OCI-M2 (cell line): Measurements from ENCODE around the gene C16orf96.

ENCODE experiments used
- DNase-seq: peaks from one replicate; lab custom pipeline; 2025; ENCODE audit not compliant: unreplicated experiment; lab: John Stamatoyannopoulos, UW

C16orf96 gene

DNA sequence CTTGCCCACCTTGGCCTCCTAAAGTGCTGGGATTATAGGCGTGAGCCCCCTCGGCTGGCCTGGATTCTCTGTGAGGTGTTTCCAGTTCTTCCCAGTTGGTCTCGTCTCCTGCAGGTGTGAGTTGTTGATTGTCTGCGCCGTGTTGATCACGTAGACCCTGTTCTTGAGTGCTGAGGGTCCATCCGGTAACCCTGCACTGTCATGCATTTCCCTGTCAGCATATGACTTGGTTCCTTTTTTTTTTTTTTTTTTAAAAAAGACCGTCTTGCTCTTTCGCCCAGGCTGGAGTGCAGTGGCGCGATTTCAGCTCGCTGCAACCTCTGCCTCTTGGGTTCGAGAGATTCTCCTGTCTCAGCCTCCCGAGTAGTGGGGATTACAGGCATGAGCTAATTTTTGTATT is 85.8 kb downstream of the C16orf96 start:
- no peak for DNase-seq

DNA sequence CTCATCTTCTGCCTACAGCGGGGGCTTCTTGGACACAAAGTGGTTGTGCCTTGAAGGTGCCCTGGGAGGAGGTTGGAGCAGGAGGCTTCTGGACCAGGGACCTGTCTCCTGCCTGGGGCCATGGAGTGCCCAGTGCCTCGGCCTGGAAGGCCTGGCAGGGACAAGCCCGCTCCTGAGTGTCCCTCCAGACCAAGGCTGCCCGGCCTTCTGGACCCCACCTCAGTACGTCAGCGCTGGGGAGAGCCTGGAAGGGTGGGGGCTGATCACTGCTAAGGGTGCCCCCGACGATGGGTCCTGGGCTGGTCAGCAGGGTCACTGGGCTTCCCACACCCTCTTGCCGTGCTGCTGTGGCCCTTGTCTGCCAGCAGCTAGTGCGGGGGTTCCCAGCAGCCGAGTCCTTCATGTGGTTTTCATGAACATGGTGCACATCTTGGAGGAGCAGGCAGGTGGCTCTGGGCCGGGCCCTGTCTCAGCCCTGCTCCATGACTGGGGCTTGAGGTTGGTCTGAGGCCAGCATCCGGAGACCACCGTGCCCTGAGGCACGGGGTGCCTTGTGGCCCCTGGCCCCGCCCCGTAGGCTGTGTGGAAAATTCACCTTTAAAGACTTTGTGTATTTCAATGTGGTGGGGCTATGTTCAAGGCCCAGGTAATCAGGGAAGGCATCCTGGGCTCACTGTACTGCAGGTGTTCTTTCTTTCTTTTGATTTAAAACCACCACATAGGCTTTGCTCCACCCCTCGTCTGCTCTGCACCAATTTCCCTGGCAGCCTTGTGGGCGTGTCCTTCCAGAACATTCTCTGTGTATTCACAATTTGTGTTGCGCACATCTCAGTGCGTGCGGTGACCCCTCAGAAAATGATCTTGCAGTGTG is 90.9 kb downstream of the C16orf96 start:
- DNase-seq, result no peak

DNA sequence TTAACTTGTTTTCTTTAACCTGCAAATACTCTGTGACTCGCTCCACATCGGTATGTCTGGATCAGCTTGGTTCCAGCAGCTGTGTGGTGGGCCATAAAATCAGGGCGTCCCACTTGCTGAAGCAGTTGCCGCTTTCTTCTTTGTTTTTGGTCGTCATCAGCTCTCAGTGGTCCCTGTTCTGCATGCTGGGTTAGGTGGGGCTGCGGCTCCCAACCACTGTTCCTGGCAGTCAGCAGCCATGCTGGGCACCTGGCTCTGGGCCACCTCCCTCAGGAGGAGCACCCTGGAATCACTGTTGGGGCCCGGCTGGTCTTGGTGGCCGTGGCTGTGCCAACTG is 91.5 kb downstream of the C16orf96 start:
- no peak for DNase-seq

- no peak for DNase-seq
Measured at GRCh38 chr16:4648917-4649316, 92.8 kb downstream of the C16orf96 start.

DNA sequence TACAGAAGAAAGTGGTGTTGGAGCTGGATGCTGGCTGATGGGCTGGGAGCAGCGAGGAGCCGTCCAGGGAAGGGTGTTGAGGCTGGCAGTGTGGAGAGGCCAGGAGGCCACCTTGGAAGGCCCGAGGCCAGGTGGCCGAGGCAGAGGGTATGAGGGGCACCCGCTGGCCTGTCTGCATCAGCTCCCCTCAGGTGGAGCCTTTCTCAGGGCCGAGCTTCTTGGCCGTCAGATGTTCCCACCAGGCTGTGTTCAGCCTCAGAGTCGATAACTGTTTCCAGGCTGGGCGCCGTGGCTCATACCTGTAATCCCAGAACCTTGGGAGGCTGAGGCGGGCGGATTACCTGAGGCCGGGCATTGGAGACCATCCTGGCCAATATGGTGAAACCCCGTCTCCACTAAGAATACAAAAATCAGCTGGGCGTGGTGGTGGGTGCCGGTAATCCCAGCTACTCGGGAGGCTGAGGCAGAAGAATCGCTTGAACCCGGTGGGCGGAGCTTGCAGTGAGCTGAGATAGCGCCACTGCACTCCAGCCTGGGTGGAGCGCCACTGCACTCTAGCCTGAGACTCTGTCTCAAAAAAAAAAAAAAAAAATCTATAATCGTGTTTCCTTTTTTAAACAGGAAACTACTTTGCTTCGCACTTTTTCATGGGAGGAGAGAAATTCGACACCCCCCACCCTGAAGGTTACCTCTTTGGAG is 93.8 kb downstream of the C16orf96 start:
- DNase-seq, result no peak
